Fibroblast of lung (primary cell): ENCODE data around the gene PCDHB15. TPM values are rescaled to one million over a fixed set of nuclear protein-coding genes. Genes with fewer than 3 reads are reported as not detected.

ENCODE experiments used
- DNase-seq, 2 donors: peaks; one replicate each; pipeline versions ENCODE4 v3.0.0 to v3.0.0-alpha.2; 2010; ENCODE audit warnings: low read depth in 2 of 2
- H2AFZ ChIP-seq: 2 replicates; pipeline ENCODE4 v1.5.1; 2012; ENCODE audit warnings: low read length, control low read depth, inconsistent platforms
- H3K27ac ChIP-seq: 2 replicates; pipeline ENCODE4 v1.5.1; 2011; ENCODE audit warnings: low read length, control low read depth; ENCODE audit not compliant: insufficient read depth
- H3K27me3 ChIP-seq: 2 replicates; pipeline ENCODE4 v1.5.1; 2011; ENCODE audit warnings: mild to moderate bottlenecking, low read length; ENCODE audit not compliant: control insufficient read depth, insufficient read depth
- H3K36me3 ChIP-seq: 2 replicates; pipeline ENCODE4 v1.5.1; 2011; ENCODE audit warnings: low read length; ENCODE audit not compliant: control insufficient read depth, insufficient read depth
- H3K4me1 ChIP-seq: 2 replicates; pipeline ENCODE4 v1.5.1; 2011; ENCODE audit warnings: low read length; ENCODE audit not compliant: control insufficient read depth, insufficient read depth; ENCODE audit errors: extremely low read depth
- H3K4me2 ChIP-seq: 2 replicates; pipeline ENCODE4 v1.5.1; 2011; ENCODE audit warnings: low read length, control low read depth; ENCODE audit not compliant: insufficient read depth; ENCODE audit errors: extremely low read depth
- H3K4me3 ChIP-seq, 4 experiments: fragments of 200-600 bp in 1 of 4; sonication (generic) in 1 of 4; replicated peaks in 1 of 4; 2 replicates each; pipeline ENCODE4 v1.5.1; 2011 to 2016; ENCODE audit warnings: low read length in 4 of 4, low read depth in 3 of 4, mild to moderate bottlenecking in 3 of 4, control low read depth in 2 of 4, inconsistent platforms in 1 of 4, mixed read lengths in 1 of 4; ENCODE audit not compliant: insufficient read depth in 1 of 4; ENCODE audit errors: control extremely low read depth in 1 of 4
- H3K79me2 ChIP-seq: 2 replicates; pipeline ENCODE4 v1.5.1; 2012; ENCODE audit warnings: mild to moderate bottlenecking, low read length, inconsistent platforms; ENCODE audit not compliant: control insufficient read depth, insufficient read depth
- H3K9ac ChIP-seq: 2 replicates; pipeline ENCODE4 v1.5.1; 2011; ENCODE audit warnings: mild to moderate bottlenecking, low read length, control low read depth; ENCODE audit not compliant: insufficient read depth
- H3K9me3 ChIP-seq: 2 replicates; pipeline ENCODE4 v1.5.1; 2012; ENCODE audit warnings: low read depth, low read length; ENCODE audit not compliant: control insufficient read depth, insufficient read depth
- H4K20me1 ChIP-seq: 2 replicates; pipeline ENCODE4 v1.5.1; 2011; ENCODE audit warnings: low read length; ENCODE audit not compliant: control insufficient read depth, insufficient read depth; ENCODE audit errors: extremely low read depth
- CTCF ChIP-seq, 2 donors: IDR thresholded peaks in 1 of 2; conservative IDR thresholded peaks in 1 of 2; 1 replicate in 1 of 2; 2 replicates in 1 of 2; pipeline ENCODE4 v1.5.1; 2011 to 2012; ENCODE audit warnings: low read length in 2 of 2, control low read depth in 1 of 2, inconsistent platforms in 1 of 2, low read depth in 1 of 2, mild to moderate bottlenecking in 1 of 2
- EZH2 ChIP-seq: IDR thresholded peaks from 2 replicates; pipeline ENCODE4 v1.5.1; 2012; ENCODE audit warnings: low read length, control low read depth, mild to moderate bottlenecking; ENCODE audit errors: missing control alignments
- polyA plus RNA-seq, 2 donors: library from polyadenylated mRNA; depleted of rRNA in 1 of 2; stranded (reverse) in 1 of 2; unstranded in 1 of 2; fragments of >200 nt; gene quantifications; 2 replicates each; pipeline ENCODE4 v1.2.1, GENCODE V29; 2011 to 2012; ENCODE audit warnings: missing spikeins in 1 of 2
- total RNA-seq: library from RNA; depleted of rRNA; stranded (reverse); fragments of >200 nt; gene quantifications from 2 replicates; pipeline ENCODE4 v1.2.1, GENCODE V29; 2014

The PCDHB15 gene
- total and polyA plus RNA-seq, 2 donors (not counting 1 experiment from before 2014, with no cell fraction given) = 0.31 to 1.8 TPM

DNA sequence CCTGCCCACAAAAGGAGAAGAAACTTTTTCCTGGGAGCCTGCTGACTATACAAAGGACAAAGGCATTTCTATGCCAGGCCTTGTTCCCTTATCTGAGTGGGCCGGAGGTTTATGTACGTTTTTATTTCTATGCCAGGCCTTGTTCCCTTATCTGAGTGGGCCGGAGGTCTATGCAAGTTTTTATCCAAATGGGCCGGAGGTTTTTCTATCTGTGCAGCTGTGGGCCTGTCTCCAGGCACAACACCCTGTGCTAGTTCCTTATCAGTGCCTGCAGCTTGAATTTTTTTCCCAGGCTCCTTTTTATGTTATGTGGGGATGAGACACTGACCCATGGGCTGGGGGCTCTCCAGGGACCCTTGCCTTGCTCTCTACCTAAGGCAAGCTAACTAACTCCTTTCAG is 53.2 kb downstream of the PCDHB15 start:
- no peaks in the 10 kb centered on the region for H3K27me3 ChIP-seq
- no peak overlapping the region for H3K9ac ChIP-seq
- no peak overlapping the region for H3K4me3 ChIP-seq
- TF ChIP-seq CTCF (conservative IDR thresholded peaks at IDR 0.05 in 1 of 2, IDR thresholded peaks at IDR 0.05 in 1 of 2; ENCODE audit: low read depth in 1 of 2, low read length in 2 of 2) (no peak), EZH2 (no peak)
- no peak overlapping the region for H2AFZ ChIP-seq
- H3K27ac ChIP-seq = no peak overlapping the region
- H3K4me1 ChIP-seq = no peaks in the 10 kb centered on the region
- no peaks in the 10 kb centered on the region for H3K79me2 ChIP-seq
- no peak overlapping the region for H3K4me2 ChIP-seq
- no peaks in the 10 kb centered on the region for H3K9me3 ChIP-seq
- H4K20me1 ChIP-seq = no peaks in the 10 kb centered on the region
- H3K36me3 ChIP-seq = no peaks in the 10 kb centered on the region
- DNase-seq = peak in 1 of 2 donors; percentile 8

Other genes starting within 250 kb of the PCDHB15 start
Only the 30 nearest of the 39 such genes appear.
- 1.8 and 4.6 TPM in 2 replicates for gene PCDHB2, start 150.8 kb upstream of the PCDHB15 start, total RNA-seq
- gene PCDHB2, start 150.8 kb upstream of the PCDHB15 start, polyA plus RNA-seq = 0.91 and 3.1 TPM in 2 replicates
- gene PCDHB3, start 144.9 kb upstream of the PCDHB15 start, total RNA-seq = 0.77 and 1.7 TPM in 2 replicates
- gene PCDHB3, start 144.9 kb upstream of the PCDHB15 start, polyA plus RNA-seq = 0.35 and 2.3 TPM in 2 replicates
- gene PCDHB4, start 123.6 kb upstream of the PCDHB15 start, total RNA-seq = 0.50 and 0.51 TPM in 2 replicates
- 0.08 and 0.27 TPM in 2 replicates for gene PCDHB4, start 123.6 kb upstream of the PCDHB15 start, polyA plus RNA-seq
- gene PCDHB5, start 110.2 kb upstream of the PCDHB15 start, total RNA-seq = 1.8 and 2.8 TPM in 2 replicates
- 0.60 and 1.1 TPM in 2 replicates for gene PCDHB5, start 110.2 kb upstream of the PCDHB15 start, polyA plus RNA-seq
- 0.26 and 0.33 TPM in 2 replicates for gene PCDHB6, start 95.3 kb upstream of the PCDHB15 start, total RNA-seq
- gene PCDHB6, start 95.3 kb upstream of the PCDHB15 start, polyA plus RNA-seq = 0.07 and 0.42 TPM in 2 replicates
- 1.0 and 1.5 TPM in 2 replicates for gene PCDHB7, start 72.8 kb upstream of the PCDHB15 start, total RNA-seq
- 0.28 and 0.61 TPM in 2 replicates for gene PCDHB7, start 72.8 kb upstream of the PCDHB15 start, polyA plus RNA-seq
- gene PCDHB8, start 67.6 kb upstream of the PCDHB15 start, total RNA-seq = 0.26 and 1.3 TPM in 2 replicates
- 0.05 and 0.42 TPM in 2 replicates for gene PCDHB8, start 67.6 kb upstream of the PCDHB15 start, polyA plus RNA-seq
- gene PCDHB16, start 63.0 kb upstream of the PCDHB15 start, total RNA-seq = 0.51 and 1.5 TPM in 2 replicates
- 0.54 and 1.5 TPM in 2 replicates for gene PCDHB16, start 63.0 kb upstream of the PCDHB15 start, polyA plus RNA-seq
- 0.26 and 0.99 TPM in 2 replicates for gene PCDHB9, start 58.2 kb upstream of the PCDHB15 start, total RNA-seq
- 0.27 and 0.82 TPM in 2 replicates for gene PCDHB9, start 58.2 kb upstream of the PCDHB15 start, polyA plus RNA-seq
- gene PCDHB10, start 53.0 kb upstream of the PCDHB15 start, total RNA-seq = 0.77 and 2.0 TPM in 2 replicates
- 0.28 and 0.78 TPM in 2 replicates for gene PCDHB10, start 53.0 kb upstream of the PCDHB15 start, polyA plus RNA-seq
- gene PCDHB11, start 45.8 kb upstream of the PCDHB15 start, total RNA-seq = 0.77 and 1.7 TPM in 2 replicates
- gene PCDHB11, start 45.8 kb upstream of the PCDHB15 start, polyA plus RNA-seq = 0.11 and 0.36 TPM in 2 replicates
- 0.26 and 0.66 TPM in 2 replicates for gene PCDHB12, start 36.7 kb upstream of the PCDHB15 start, total RNA-seq
- 0.02 and 0.27 TPM in 2 replicates for gene PCDHB12, start 36.7 kb upstream of the PCDHB15 start, polyA plus RNA-seq
- 0.26 and 1.5 TPM in 2 replicates for gene PCDHB13, start 31.5 kb upstream of the PCDHB15 start, total RNA-seq
- gene PCDHB13, start 31.5 kb upstream of the PCDHB15 start, polyA plus RNA-seq = 0.24 and 0.62 TPM in 2 replicates
- gene PCDHB14, start 22.1 kb upstream of the PCDHB15 start, total RNA-seq = 0.77 and 1.7 TPM in 2 replicates
- 0.18 and 0.86 TPM in 2 replicates for gene PCDHB14, start 22.1 kb upstream of the PCDHB15 start, polyA plus RNA-seq
- gene SLC25A2, start 58.7 kb downstream of the PCDHB15 start, total RNA-seq = 0.66 TPM in 1 of 2 replicates, not detected in the other
- not detected in 2 replicates for gene SLC25A2, start 58.7 kb downstream of the PCDHB15 start, polyA plus RNA-seq
- gene TAF7, start 75.4 kb downstream of the PCDHB15 start, total RNA-seq = 87.1 and 107 TPM in 2 replicates
- gene TAF7, start 75.4 kb downstream of the PCDHB15 start, polyA plus RNA-seq = 64.9 and 73.0 TPM in 2 replicates
- 1.0 and 1.8 TPM in 2 replicates for gene PCDHGA1, start 85.1 kb downstream of the PCDHB15 start, total RNA-seq
- 1.1 and 1.6 TPM in 2 replicates for gene PCDHGA1, start 85.1 kb downstream of the PCDHB15 start, polyA plus RNA-seq
- gene PCDHGA2, start 93.4 kb downstream of the PCDHB15 start, total RNA-seq = 2.8 and 4.5 TPM in 2 replicates
- gene PCDHGA2, start 93.4 kb downstream of the PCDHB15 start, polyA plus RNA-seq = 4.2 and 5.8 TPM in 2 replicates
- 1.5 and 2.8 TPM in 2 replicates for gene PCDHGA3, start 98.4 kb downstream of the PCDHB15 start, total RNA-seq
- 1.3 and 1.4 TPM in 2 replicates for gene PCDHGA3, start 98.4 kb downstream of the PCDHB15 start, polyA plus RNA-seq
- 3.1 and 4.3 TPM in 2 replicates for gene PCDHGB1, start 104.7 kb downstream of the PCDHB15 start, total RNA-seq
- gene PCDHGB1, start 104.7 kb downstream of the PCDHB15 start, polyA plus RNA-seq = 1.7 TPM in 2 replicates
- 2.8 and 7.6 TPM in 2 replicates for gene PCDHGA4, start 109.6 kb downstream of the PCDHB15 start, total RNA-seq
- 3.1 and 6.4 TPM in 2 replicates for gene PCDHGA4, start 109.6 kb downstream of the PCDHB15 start, polyA plus RNA-seq
- 3.1 and 4.6 TPM in 2 replicates for gene PCDHGB2, start 114.6 kb downstream of the PCDHB15 start, total RNA-seq
- 2.3 and 5.7 TPM in 2 replicates for gene PCDHGB2, start 114.6 kb downstream of the PCDHB15 start, polyA plus RNA-seq
- gene PCDHGA5, start 118.8 kb downstream of the PCDHB15 start, total RNA-seq = 1.5 and 2.6 TPM in 2 replicates
- 1.2 and 1.4 TPM in 2 replicates for gene PCDHGA5, start 118.8 kb downstream of the PCDHB15 start, polyA plus RNA-seq
- 3.1 and 5.8 TPM in 2 replicates for gene PCDHGB3, start 124.8 kb downstream of the PCDHB15 start, total RNA-seq
- 2.5 and 2.9 TPM in 2 replicates for gene PCDHGB3, start 124.8 kb downstream of the PCDHB15 start, polyA plus RNA-seq
- 3.1 and 4.8 TPM in 2 replicates for gene PCDHGA6, start 128.5 kb downstream of the PCDHB15 start, total RNA-seq
- 3.9 and 4.2 TPM in 2 replicates for gene PCDHGA6, start 128.5 kb downstream of the PCDHB15 start, polyA plus RNA-seq
- 2.8 and 6.8 TPM in 2 replicates for gene PCDHGA7, start 137.3 kb downstream of the PCDHB15 start, total RNA-seq
- gene PCDHGA7, start 137.3 kb downstream of the PCDHB15 start, polyA plus RNA-seq = 2.7 and 3.0 TPM in 2 replicates
- 10.0 and 18.3 TPM in 2 replicates for gene PCDHGB4, start 142.3 kb downstream of the PCDHB15 start, total RNA-seq
- gene PCDHGB4, start 142.3 kb downstream of the PCDHB15 start, polyA plus RNA-seq = 13.3 and 15.5 TPM in 2 replicates
- 2.6 and 4.6 TPM in 2 replicates for gene PCDHGA8, start 147.2 kb downstream of the PCDHB15 start, total RNA-seq
- 0.76 and 1.1 TPM in 2 replicates for gene PCDHGA8, start 147.2 kb downstream of the PCDHB15 start, polyA plus RNA-seq
- 17.5 and 21.5 TPM in 2 replicates for gene PCDHGB5, start 152.6 kb downstream of the PCDHB15 start, total RNA-seq
- 19.6 TPM in 2 replicates for gene PCDHGB5, start 152.6 kb downstream of the PCDHB15 start, polyA plus RNA-seq
- gene PCDHGA9, start 157.4 kb downstream of the PCDHB15 start, total RNA-seq = 2.6 and 4.8 TPM in 2 replicates
- gene PCDHGA9, start 157.4 kb downstream of the PCDHB15 start, polyA plus RNA-seq = 3.2 and 3.3 TPM in 2 replicates